Colonic mucosa (tissue), 4 donors: ENCODE data around the gene TXNDC2. TPM values are rescaled to one million over a fixed set of nuclear protein-coding genes. Genes with fewer than 3 reads are reported as not detected.

Source experiments
- DNase-seq: peaks from one replicate; pipeline ENCODE4 v3.0.0-alpha.2; 2020
- H3K27ac ChIP-seq: fragments of 200-600 bp; one replicate; pipeline ENCODE4 v1.8.0; 2021
- H3K27me3 ChIP-seq: fragments of 200-600 bp; one replicate; pipeline ENCODE4 v1.8.0; 2021
- H3K36me3 ChIP-seq: fragments of 200-600 bp; one replicate; pipeline ENCODE4 v1.8.0; 2021
- H3K4me1 ChIP-seq: fragments of 200-600 bp; one replicate; pipeline ENCODE4 v1.8.0; 2021; ENCODE audit warnings: mild to moderate bottlenecking
- H3K4me3 ChIP-seq: fragments of 200-600 bp; one replicate; pipeline ENCODE4 v1.8.0; 2021
- H3K9ac ChIP-seq, 2 donors: one replicate each; pipeline ENCODE4 v1.7.0; 2013; ENCODE audit warnings: control low read depth in 2 of 2, low read depth in 2 of 2, low read length in 2 of 2
- H3K9me3 ChIP-seq: fragments of 200-600 bp; one replicate; pipeline ENCODE4 v1.8.0; 2021
- intact Hi-C: fragments of 100-400 bp; cut with DNase I; formaldehyde crosslinking; loops from one replicate; pipeline ENCODE4 v1.14.1; 2022
- total RNA-seq, 2 donors: library from RNA; stranded (reverse); fragmentation: NEBNext Ultra II Directional in 1 of 2; extraction: Animal tissue kit (Norgen Biotek cat#: 25700) in 1 of 2; gene quantifications; one replicate each; pipeline ENCODE4 v1.2.1, GENCODE V29; 2021
- TF ChIP-seq, protein P1 (sequence below): fragments of 200-600 bp; IDR thresholded peaks from one replicate; pipeline ENCODE4 v1.8.0; 2022; ENCODE audit warnings: antibody characterized with exemption, mild to moderate bottlenecking
- donor health status: healthy.
- donor health status: DM: no; HTN: no; CAD: no.
- donor health status: DM: no; HTN: no; CAD: no.

Gene TXNDC2
- total RNA-seq, 2 donors from 2014 or later = not detected

DNA sequence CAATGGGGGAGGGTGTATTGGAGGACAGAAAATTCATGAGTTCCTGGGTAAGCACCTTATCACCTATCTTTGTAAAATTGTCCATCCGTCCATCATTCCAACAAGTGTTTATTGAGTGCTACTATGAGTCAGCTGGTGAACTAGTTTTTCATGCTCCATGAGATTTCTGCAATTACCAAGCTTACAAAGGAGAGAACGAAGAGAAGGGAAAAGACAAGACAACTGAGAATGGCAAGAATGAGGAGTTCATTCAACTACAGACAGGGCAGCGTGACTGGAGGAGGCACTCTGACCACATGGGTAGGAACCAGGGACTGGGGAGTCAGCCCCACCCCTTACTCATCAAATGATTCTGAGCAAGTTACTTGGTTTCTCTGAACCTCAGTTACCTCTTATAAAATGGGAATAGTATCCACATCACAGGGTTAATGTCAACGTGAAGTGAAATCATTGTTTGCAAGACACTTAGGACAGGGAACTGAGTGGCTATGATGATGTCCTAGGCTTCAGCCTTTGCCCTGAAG lies 18.6 kb upstream of the TXNDC2 start:
- H3K36me3 ChIP-seq = no peaks in the 10 kb centered on the region
- H3K27ac ChIP-seq = no peak overlapping the region
- no peak overlapping the region for H3K4me3 ChIP-seq
- H3K9me3 ChIP-seq = no peaks in the 10 kb centered on the region
- intact Hi-C loops = no loop called here
- H3K27me3 ChIP-seq = no peaks in the 10 kb centered on the region
- TF ChIP-seq, protein P1, sequence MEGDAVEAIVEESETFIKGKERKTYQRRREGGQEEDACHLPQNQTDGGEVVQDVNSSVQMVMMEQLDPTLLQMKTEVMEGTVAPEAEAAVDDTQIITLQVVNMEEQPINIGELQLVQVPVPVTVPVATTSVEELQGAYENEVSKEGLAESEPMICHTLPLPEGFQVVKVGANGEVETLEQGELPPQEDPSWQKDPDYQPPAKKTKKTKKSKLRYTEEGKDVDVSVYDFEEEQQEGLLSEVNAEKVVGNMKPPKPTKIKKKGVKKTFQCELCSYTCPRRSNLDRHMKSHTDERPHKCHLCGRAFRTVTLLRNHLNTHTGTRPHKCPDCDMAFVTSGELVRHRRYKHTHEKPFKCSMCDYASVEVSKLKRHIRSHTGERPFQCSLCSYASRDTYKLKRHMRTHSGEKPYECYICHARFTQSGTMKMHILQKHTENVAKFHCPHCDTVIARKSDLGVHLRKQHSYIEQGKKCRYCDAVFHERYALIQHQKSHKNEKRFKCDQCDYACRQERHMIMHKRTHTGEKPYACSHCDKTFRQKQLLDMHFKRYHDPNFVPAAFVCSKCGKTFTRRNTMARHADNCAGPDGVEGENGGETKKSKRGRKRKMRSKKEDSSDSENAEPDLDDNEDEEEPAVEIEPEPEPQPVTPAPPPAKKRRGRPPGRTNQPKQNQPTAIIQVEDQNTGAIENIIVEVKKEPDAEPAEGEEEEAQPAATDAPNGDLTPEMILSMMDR = no peak
- no peak for DNase-seq
- no peak overlapping the region for H3K9ac ChIP-seq
- no peaks in the 10 kb centered on the region for H3K4me1 ChIP-seq

DNA sequence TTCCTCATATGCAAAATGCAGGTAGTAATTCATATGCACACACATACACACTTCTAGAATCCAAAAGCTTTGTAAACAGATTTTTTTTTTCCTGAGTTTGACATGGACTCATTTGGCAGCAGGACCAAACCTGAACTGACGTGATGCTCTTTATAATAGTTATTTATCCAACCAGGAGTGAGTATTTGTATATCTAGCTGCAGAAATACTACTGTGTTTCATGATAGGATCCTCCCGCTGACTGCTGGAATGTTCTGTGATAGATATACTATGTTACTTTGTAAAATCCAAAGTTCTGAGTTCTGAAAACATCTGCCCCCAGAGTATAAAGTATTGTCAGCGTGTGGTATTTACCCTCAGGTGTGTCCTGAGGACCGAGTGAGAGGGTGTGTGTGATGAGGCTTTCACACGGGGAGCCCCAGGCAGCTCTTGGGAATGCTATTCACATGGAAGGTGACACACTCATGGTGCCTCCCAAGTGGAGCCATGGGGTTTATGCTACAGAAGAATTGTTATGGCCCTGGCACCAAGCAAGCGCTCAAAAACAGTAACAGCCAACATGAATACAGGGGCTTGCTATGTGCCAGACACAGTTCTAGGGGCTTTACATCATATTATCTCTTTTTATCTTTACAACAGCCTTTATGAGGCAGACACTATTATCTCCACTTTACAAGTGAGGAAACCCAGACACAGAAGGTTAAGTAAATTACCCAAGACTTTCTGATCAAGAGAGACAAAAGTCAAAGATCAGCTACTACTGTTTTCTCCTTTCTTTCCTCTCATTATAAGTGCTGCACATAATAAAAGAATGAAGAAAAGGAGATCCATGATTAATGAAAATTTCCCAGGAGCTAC lies 16.7 kb upstream of the TXNDC2 start:
- intact Hi-C loops = no loop called here
- TF ChIP-seq, protein P1 = no peak
- Histone ChIP-seq H3K36me3 (no peaks in the 10 kb centered on the region), H3K9ac (peak overlapping the region in 1 of 2 donors; percentile 40), H3K27me3 (no peaks in the 10 kb centered on the region), H3K4me1 (no peaks in the 10 kb centered on the region), H3K4me3 (no peak overlapping the region), H3K9me3 (no peaks in the 10 kb centered on the region), H3K27ac (peak overlapping the region; percentile 54)
- DNase-seq = peak; percentile 39

DNA sequence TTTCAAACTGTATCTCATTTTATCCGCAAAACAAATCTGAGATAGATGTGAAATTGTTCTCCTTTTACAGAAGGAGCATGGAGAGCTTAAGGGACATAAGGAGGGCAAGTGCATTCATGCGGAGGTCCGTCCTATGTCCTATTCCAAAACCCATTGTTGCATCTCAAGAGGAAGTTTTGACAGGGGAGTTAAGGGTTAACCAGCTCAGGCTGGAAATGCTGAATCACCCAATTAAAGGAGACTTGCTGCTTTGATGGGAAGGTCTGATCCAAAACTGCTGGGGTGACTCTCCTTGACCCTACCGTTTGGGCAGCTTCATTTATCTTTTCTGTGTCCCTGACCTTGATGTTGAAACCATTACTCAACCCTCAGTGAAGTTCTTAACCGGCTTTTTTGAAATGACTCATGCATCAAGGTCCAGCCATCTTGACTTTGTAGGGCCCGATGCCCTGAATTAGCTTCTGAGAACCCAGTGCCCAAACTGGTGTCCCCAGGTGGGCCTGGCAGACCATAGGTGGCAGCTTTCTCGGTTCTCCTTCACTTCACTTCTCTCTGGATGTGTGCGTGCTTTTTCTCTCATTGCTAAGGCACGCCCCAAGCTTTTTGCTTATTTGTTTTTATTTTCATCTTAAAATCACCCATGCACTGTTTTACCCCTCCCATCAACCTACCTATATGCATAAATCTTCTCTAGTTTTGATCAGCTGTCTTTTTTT lies 15.9 kb upstream of the TXNDC2 start:
- Histone ChIP-seq H3K4me1 (no peaks in the 10 kb centered on the region), H3K27me3 (no peaks in the 10 kb centered on the region), H3K36me3 (no peaks in the 10 kb centered on the region), H3K4me3 (no peak overlapping the region), H3K9ac (peak overlapping the region in 1 of 2 donors; percentile 35), H3K27ac (peak overlapping the region; percentile 39), H3K9me3 (no peaks in the 10 kb centered on the region)
- peak; percentile 41 for DNase-seq
- intact Hi-C loops = no loop called here
- TF ChIP-seq, protein P1 = no peak

DNA sequence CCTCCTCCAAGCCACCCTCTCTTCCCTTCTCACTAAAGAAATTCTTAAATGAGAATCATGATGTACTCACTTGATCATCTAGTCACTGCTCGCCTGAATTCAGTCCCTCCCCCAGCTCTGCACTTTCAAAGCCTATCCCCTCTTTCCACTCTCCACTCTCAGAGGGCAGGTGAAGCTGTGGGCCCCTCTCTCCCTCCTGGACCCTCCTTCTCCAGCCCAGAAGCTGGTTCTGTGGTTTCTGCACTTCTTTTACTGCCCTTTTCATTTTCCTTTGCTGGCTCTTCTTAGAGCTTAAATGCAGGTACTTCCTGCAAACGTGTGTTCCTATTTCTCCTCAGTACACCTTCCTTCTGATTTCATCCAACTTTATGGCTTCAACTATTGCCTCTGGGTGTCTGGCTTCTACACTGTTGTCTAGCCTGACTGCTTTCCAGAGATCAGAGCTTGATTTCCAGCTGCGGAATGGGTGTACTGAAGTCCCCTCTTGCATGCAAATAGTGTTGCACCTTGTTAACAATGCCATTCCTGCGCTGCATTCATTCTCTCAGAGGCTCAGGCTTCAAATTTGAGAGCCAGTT lies 15.3 kb upstream of the TXNDC2 start:
- no peaks in the 10 kb centered on the region for H3K36me3 ChIP-seq
- TF ChIP-seq, protein P1 = no peak
- no peaks in the 10 kb centered on the region for H3K4me1 ChIP-seq
- H3K4me3 ChIP-seq = no peak overlapping the region
- no peaks in the 10 kb centered on the region for H3K9me3 ChIP-seq
- H3K9ac ChIP-seq = peak overlapping the region in 1 of 2 donors; percentile 35
- intact Hi-C loops = no loop called here
- no peak for DNase-seq
- no peaks in the 10 kb centered on the region for H3K27me3 ChIP-seq
- H3K27ac ChIP-seq = peak overlapping the region; percentile 39

DNA sequence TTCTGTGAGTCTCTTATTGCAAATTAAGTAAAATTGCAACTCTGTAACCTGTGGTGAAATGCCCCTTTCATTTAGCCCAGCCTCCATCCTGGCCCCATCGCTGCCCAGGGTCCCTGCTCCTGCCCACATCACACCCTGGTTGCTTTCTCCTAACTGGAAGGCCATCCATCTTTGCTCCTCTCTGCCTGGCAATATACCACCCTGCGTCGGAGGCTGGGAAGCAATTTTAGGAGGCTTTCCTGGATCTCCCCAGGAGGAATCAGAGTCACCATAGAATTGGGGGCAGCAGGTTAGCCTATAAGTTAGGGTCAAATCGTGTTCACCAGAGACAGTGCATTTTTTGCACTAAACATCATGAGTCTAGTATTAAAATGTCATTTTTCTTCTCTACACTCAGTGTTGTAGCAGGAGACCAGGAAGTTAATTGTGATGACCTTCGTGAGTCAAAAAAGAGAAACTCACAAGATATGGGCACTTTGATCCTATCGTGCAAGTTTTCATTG lies 14.5 kb upstream of the TXNDC2 start:
- H3K4me3 ChIP-seq = no peak overlapping the region
- TF ChIP-seq, protein P1 = no peak
- no peaks in the 10 kb centered on the region for H3K9me3 ChIP-seq

More for the DNA sequence above, 14.5 kb upstream of the TXNDC2 start:
- Histone ChIP-seq H3K4me1 (no peaks in the 10 kb centered on the region), H3K27ac (no peak overlapping the region), H3K9ac (peak overlapping the region in 1 of 2 donors; percentile 35), H3K36me3 (no peaks in the 10 kb centered on the region), H3K27me3 (no peaks in the 10 kb centered on the region)
- DNase-seq = no peak
- intact Hi-C loops = no loop called here
